ENCODE data around the gene SSX3. TPM values are rescaled to one million over a fixed set of nuclear protein-coding genes. Genes with fewer than 3 reads are reported as not detected.
"Not testable (repeated sequence)": the region's sequence is repeated elsewhere in the genome, so short reads cannot be mapped to it uniquely, and the experiment has no call there.

Gene SSX3
- total RNA-seq, 1 experiment from 2014 or later, result not detected

- Histone ChIP-seq H4K20me1 (ENCODE audit: insufficient read depth) (no peaks in the 10 kb centered on the region), H3F3A (ENCODE audit: insufficient read depth, low read depth) (no peaks in the 10 kb centered on the region), H3K79me2 (ENCODE audit: low read depth) (no peaks in the 10 kb centered on the region), H3K4me3 (no peak overlapping the region), H3K27me3 (ENCODE audit: insufficient read depth, low read depth) (no peaks in the 10 kb centered on the region), H2AFZ (no peak overlapping the region), H3K27ac (no peak overlapping the region), H3K4me2 (no peak overlapping the region), H3K36me3 (ENCODE audit: low read depth) (no peaks in the 10 kb centered on the region), H3K4me1 (replicated peaks; ENCODE audit: insufficient read depth) (no peaks in the 10 kb centered on the region), H3K9me3 (ENCODE audit: insufficient read depth, low read depth) (no peaks in the 10 kb centered on the region), H3K9me2 (ENCODE audit: insufficient read depth) (no peaks in the 10 kb centered on the region)
- no peak for TF ChIP-seq EZH2 (IDR thresholded peaks at IDR 0.05; ENCODE audit: low read depth)
- TF ChIP-seq, protein P1, sequence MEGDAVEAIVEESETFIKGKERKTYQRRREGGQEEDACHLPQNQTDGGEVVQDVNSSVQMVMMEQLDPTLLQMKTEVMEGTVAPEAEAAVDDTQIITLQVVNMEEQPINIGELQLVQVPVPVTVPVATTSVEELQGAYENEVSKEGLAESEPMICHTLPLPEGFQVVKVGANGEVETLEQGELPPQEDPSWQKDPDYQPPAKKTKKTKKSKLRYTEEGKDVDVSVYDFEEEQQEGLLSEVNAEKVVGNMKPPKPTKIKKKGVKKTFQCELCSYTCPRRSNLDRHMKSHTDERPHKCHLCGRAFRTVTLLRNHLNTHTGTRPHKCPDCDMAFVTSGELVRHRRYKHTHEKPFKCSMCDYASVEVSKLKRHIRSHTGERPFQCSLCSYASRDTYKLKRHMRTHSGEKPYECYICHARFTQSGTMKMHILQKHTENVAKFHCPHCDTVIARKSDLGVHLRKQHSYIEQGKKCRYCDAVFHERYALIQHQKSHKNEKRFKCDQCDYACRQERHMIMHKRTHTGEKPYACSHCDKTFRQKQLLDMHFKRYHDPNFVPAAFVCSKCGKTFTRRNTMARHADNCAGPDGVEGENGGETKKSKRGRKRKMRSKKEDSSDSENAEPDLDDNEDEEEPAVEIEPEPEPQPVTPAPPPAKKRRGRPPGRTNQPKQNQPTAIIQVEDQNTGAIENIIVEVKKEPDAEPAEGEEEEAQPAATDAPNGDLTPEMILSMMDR (conservative IDR thresholded peaks at IDR 0.05), result no peak
- CTCF ChIA-PET, result no interaction called here
- POLR2A ChIA-PET (ENCODE audit: unreplicated experiment), result no interaction called here
- no TSS peak for BruUV-seq (replicated peaks)
- no peak for DNase-seq
- intact Hi-C loops (cut with micrococcal nuclease; ENCODE audit: unreplicated experiment), result no loop called here
Measured at GRCh38 chrX:48357681-48358080, 1.2 kb upstream of the SSX3 start.

GRCh38 chrX:48346059-48346458, 10.4 kb downstream of the SSX3 start:
- H3K27ac ChIP-seq; intact Hi-C loops (cut with micrococcal nuclease; ENCODE audit: unreplicated experiment); H3K36me3 ChIP-seq (ENCODE audit: low read depth); H2AFZ ChIP-seq; H3K4me3 ChIP-seq; DNase-seq; POLR2A ChIA-PET (ENCODE audit: unreplicated experiment); H3K4me1 ChIP-seq (replicated peaks; ENCODE audit: insufficient read depth); BruUV-seq (replicated peaks); H3F3A ChIP-seq (ENCODE audit: insufficient read depth, low read depth); H3K4me2 ChIP-seq; CTCF ChIA-PET; H4K20me1 ChIP-seq (ENCODE audit: insufficient read depth); H3K9me3 ChIP-seq (ENCODE audit: insufficient read depth, low read depth); H3K27me3 ChIP-seq (ENCODE audit: insufficient read depth, low read depth); H3K79me2 ChIP-seq (ENCODE audit: low read depth); H3K9me2 ChIP-seq (ENCODE audit: insufficient read depth): not testable (repeated sequence)

DNA sequence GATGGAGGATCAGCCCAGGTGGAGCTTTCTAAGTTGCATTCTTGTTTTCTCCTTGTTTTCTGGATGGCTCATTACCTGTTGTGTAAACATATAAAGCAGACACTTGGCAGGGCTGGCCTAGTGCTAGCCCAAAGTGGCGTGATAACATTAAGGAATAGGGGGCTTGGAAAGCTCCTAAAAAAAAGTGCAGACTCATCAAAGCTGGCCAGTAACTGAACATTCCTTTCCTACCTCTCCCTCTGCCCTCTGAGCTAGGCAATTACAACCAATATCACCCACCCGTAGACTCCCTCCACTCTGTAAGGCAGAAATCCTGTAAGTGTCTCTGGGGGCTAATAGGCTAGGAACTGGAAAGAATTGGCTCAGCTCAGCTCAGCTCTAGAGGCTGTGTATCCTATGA, 42.5 kb downstream of the SSX3 start:
- H3K9me3 ChIP-seq (ENCODE audit: insufficient read depth, low read depth); POLR2A ChIA-PET (ENCODE audit: unreplicated experiment); BruUV-seq (replicated peaks); H3K4me1 ChIP-seq (replicated peaks; ENCODE audit: insufficient read depth); H3F3A ChIP-seq (ENCODE audit: insufficient read depth, low read depth); H2AFZ ChIP-seq; H3K4me3 ChIP-seq; H3K4me2 ChIP-seq; H3K79me2 ChIP-seq (ENCODE audit: low read depth); H3K36me3 ChIP-seq (ENCODE audit: low read depth); H4K20me1 ChIP-seq (ENCODE audit: insufficient read depth); H3K27me3 ChIP-seq (ENCODE audit: insufficient read depth, low read depth); intact Hi-C loops (cut with micrococcal nuclease; ENCODE audit: unreplicated experiment); CTCF ChIA-PET; DNase-seq; H3K27ac ChIP-seq; H3K9me2 ChIP-seq (ENCODE audit: insufficient read depth): not testable (repeated sequence)

DNA sequence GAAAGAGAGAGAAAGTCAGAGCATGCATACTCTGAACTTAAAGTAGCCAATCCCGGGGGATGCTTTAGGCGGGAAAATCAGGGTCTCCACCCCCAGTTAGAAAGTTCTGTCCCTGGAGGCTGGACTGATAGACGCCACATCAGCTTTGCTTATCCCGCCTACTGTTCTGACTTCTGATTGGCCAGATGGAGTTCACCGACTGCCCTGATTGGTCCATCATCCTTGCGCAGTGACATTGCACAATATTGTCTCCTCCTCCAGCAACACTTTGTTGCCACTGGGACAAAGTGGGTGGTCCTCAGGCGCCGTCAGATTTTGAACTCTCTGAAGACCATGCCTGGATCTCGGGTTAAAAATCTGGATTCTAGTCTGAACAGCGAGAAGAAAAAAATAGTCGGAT, 50.3 kb downstream of the SSX3 start:
- Histone ChIP-seq H4K20me1 (ENCODE audit: insufficient read depth) (no peaks in the 10 kb centered on the region), H3K36me3 (ENCODE audit: low read depth) (no peaks in the 10 kb centered on the region), H3K27ac (no peak overlapping the region), H3K27me3 (ENCODE audit: insufficient read depth, low read depth) (no peaks in the 10 kb centered on the region), H3K79me2 (ENCODE audit: low read depth) (no peaks in the 10 kb centered on the region), H3F3A (ENCODE audit: insufficient read depth, low read depth) (no peaks in the 10 kb centered on the region), H3K4me3 (no peak overlapping the region), H3K9me2 (ENCODE audit: insufficient read depth) (no peaks in the 10 kb centered on the region), H3K4me2 (no peak overlapping the region), H3K9me3 (ENCODE audit: insufficient read depth, low read depth) (no peaks in the 10 kb centered on the region), H2AFZ (no peak overlapping the region), H3K4me1 (replicated peaks; ENCODE audit: insufficient read depth) (no peaks in the 10 kb centered on the region)
- ChIA-PET POLR2A (ENCODE audit: unreplicated experiment) (no interaction called here), CTCF (no interaction called here)
- DNase-seq, result no peak
- no TSS peak for BruUV-seq (replicated peaks)
- intact Hi-C loops (cut with micrococcal nuclease; ENCODE audit: unreplicated experiment), result no loop called here
- TF ChIP-seq, protein P1 (conservative IDR thresholded peaks at IDR 0.05), result no peak
- no peak for TF ChIP-seq EZH2 (IDR thresholded peaks at IDR 0.05; ENCODE audit: low read depth)

Other genes with a start within 250 kb of the SSX3 start
- gene SPACA5B, start 226.1 kb downstream of the SSX3 start, total RNA-seq (2021), result not detected in 2 replicates
- gene SSX5, start 159.9 kb downstream of the SSX3 start, total RNA-seq (2021), result not detected in 2 replicates
- gene SSX1, start 101.3 kb downstream of the SSX3 start, total RNA-seq (2021), result not detected in 2 replicates
- not detected in 2 replicates for gene SSX4, start 26.8 kb upstream of the SSX3 start, total RNA-seq (2021)
- not detected in 2 replicates for gene SSX4B, start 55.3 kb upstream of the SSX3 start, total RNA-seq (2021)
- 0.46 and 1.5 TPM in 2 replicates for gene SLC38A5, start 113.6 kb upstream of the SSX3 start, total RNA-seq (2021)
- 35.7 and 44.0 TPM in 2 replicates for gene FTSJ1, start 119.5 kb upstream of the SSX3 start, total RNA-seq (2021)
- gene PORCN, start 152.3 kb upstream of the SSX3 start, total RNA-seq (2021), result 11.9 and 14.1 TPM in 2 replicates
- 88.1 and 113 TPM in 2 replicates for gene EBP, start 165.1 kb upstream of the SSX3 start, total RNA-seq (2021)
- 7.4 and 9.0 TPM in 2 replicates for gene TBC1D25, start 183.0 kb upstream of the SSX3 start, total RNA-seq (2021)
- 120 and 134 TPM in 2 replicates for gene RBM3, start 217.8 kb upstream of the SSX3 start, total RNA-seq (2021)
- gene WDR13, start 240.8 kb upstream of the SSX3 start, total RNA-seq (2021), result 28.6 and 43.9 TPM in 2 replicates